LNCAP (cell line): Measurements from ENCODE around the gene VRK1.

Experiments used
- CTCF ChIP-seq: fragments of 450-650 bp; IDR thresholded peaks from 2 replicates; pipeline ENCODE4 v1.5.1; 2017; ENCODE audit warnings: mild to moderate bottlenecking

VRK1 gene

GRCh38 chr14:96903444-96904023 lies 106.4 kb downstream of the VRK1 start:
- no peak for TF ChIP-seq CTCF

DNA sequence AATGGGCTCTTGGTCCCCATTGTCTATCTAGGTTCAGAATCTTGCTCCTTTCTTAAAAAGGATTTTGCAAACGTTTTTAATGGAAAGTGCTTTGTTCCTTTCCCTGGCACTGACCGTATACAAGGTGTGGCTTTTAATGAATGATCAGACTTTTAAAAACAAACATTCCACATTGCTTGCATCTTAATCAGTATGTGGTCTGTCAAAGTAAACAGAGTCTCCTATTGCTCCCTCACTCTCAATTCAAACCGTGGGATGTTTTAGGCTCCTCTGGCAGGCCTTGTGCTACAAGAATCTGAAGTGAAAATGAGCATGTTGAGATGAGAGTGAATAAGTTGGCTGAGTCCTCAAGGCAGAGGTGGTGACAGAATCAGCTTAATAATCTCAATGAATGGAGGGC lies 107.0 kb downstream of the VRK1 start:
- TF ChIP-seq CTCF, result no peak

DNA sequence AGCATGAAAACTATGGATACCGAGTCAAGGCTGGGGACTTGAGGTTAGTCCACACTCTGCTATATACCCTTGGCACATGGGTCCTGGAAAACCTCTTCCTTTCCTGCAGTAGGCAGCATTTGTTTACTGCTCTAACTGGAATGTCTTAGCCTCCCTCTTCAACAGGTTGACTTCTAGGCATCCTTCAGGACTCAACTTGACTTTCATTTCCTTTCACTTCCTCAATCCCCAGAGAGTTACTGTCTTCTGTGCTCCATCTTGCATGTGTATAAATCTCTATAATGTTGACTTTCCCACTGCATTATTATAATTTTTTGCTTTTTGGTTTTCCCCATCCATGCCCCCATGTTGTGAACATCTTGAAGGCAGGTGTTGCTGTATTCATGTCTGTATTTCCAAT lies 107.9 kb downstream of the VRK1 start:
- TF ChIP-seq CTCF, result no peak

DNA sequence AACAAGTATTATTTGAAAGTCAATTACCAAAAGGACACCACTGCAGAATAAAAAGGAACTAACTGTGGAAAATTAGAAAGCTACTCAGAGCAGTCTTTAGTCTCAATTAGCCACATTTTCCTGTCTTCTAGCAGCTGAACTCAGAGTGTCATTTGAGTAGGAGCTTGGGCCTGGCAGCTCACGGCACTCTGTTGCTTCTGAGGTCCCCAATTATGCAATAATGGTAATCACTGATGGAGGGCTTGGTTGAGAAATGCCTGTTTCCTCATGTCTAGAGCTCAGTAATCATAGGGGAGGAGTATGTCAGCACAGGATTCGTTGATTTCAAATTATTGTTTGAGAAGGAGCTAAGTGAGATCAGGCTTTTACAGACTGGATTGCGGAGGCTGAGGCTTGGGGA lies 108.6 kb downstream of the VRK1 start:
- TF ChIP-seq CTCF, result no peak

GRCh38 chr14:96906434-96906833 lies 109.3 kb downstream of the VRK1 start:
- no peak for TF ChIP-seq CTCF

DNA sequence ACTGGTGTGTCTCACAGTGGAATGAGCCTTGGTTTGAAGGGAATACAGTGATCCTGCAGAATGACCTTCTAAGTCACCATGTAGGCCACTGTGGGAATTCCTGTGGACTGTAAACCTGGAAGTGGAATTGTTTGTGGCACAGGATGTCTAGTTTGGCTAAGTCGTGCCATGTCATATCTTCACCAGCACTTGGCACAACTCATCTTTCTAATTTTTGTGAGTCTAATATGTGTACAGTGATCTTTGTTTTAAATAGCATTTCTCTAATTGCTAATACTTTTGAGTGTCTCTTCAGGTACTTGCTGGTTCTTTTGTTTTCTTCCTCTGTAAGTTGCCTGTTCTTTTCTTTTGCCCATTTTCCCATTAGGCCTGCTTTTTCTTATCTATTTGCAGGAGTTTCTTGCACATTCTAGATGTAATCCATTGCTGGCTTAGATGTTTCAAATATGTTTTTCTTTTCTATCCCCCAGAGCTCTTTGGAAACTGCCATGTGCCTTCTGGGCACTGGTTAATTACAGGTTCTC lies 112.7 kb downstream of the VRK1 start:
- TF ChIP-seq CTCF, result no peak

DNA sequence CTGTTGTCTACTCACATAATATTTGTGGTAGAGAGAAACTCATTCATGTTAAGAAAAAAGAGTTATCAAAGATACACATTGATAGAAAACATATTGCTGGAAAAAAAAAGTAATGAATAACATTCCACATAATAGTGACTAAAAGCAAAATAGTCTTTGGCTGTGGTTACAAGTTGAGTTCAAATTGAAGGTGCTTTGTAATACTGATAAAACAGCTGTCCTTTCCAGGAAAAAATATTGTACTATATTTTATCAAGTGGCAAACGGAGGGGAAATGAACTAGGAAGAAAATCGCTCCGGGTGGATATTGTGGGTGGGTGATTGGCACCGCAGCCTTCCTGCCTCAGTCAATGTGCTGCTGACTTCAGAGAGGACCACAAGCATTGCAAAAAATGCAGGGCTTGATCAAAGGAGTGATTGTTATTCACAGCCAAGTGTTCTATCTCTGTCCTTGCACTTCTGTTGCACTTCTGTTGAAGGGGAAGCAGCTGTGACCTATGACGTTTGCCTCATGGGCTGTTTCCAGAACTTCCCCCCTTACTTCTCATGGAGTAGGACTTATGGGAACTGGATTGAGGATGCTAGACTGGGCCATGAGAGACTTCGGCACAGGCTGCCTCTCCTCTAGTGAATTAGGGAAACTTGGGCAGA lies 114.4 kb downstream of the VRK1 start:
- TF ChIP-seq CTCF, result no peak
